H1 (cell line): ENCODE results near the gene FBXO28. TPM values are rescaled to one million over a fixed set of nuclear protein-coding genes. Genes with fewer than 3 reads are reported as not detected.

ENCODE experiments used
- CTCF ChIA-PET: fragments of 300-600 bp; sonication (Branson Sonifier 250); formaldehyde crosslinking; loops from one replicate; lab custom pipeline; 2021; ENCODE audit not compliant: partially characterized antibody; lab: Charles Lee
- POLR2A ChIA-PET: fragments of 300-600 bp; sonication (Branson Sonifier 250); formaldehyde crosslinking; loops from one replicate; lab custom pipeline; 2021; ENCODE audit warnings: inconsistent platforms; ENCODE audit not compliant: partially characterized antibody; lab: Charles Lee
- DNase-seq, 2 experiments: peaks; one replicate each; pipeline versions ENCODE4 v3.0.0 to v3.0.0-alpha.2; 2010 to 2022; ENCODE audit warnings: low spot score in 2 of 2, low read depth in 1 of 2, mixed read lengths in 1 of 2
- FAIRE-seq: peaks from 2 replicates; lab custom pipeline; 2011; peaks lifted over from hg19 to GRCh38; lab: Jason Lieb, UNC
- H2AFZ ChIP-seq: 2 replicates; pipeline ENCODE4 v1.8.1; 2012; ENCODE audit warnings: low read length, inconsistent platforms
- H2AK5ac ChIP-seq: 2 replicates; pipeline ENCODE4 v1.6.1; 2013; ENCODE audit warnings: low read depth, low read length
- H2BK120ac ChIP-seq: replicated peaks from 2 replicates; pipeline ENCODE3; 2013; ENCODE audit warnings: low read depth, low read length, inconsistent platforms
- H2BK12ac ChIP-seq: 2 replicates; pipeline ENCODE4 v1.6.1; 2013; ENCODE audit warnings: low read depth, low read length
- H2BK15ac ChIP-seq: 2 replicates; pipeline ENCODE4 v1.6.1; 2013; ENCODE audit warnings: low read length
- H2BK20ac ChIP-seq: 2 replicates; pipeline ENCODE4 v1.6.1; 2013; ENCODE audit warnings: low read length
- H2BK5ac ChIP-seq: 2 replicates; pipeline ENCODE4 v1.6.1; 2013; ENCODE audit warnings: low read depth, low read length
- H3K14ac ChIP-seq: 2 replicates; pipeline ENCODE4 v1.6.1; 2013; ENCODE audit warnings: inconsistent platforms; ENCODE audit not compliant: insufficient read length
- H3K18ac ChIP-seq: 2 replicates; pipeline ENCODE4 v1.6.1; 2013; ENCODE audit warnings: low read length; ENCODE audit errors: extremely low read depth
- H3K23ac ChIP-seq: 2 replicates; pipeline ENCODE4 v1.6.1; 2013; ENCODE audit warnings: inconsistent platforms; ENCODE audit not compliant: insufficient read length
- H3K23me2 ChIP-seq: 2 replicates; pipeline ENCODE4 v1.6.1; 2013; ENCODE audit warnings: low read depth, low read length
- H3K27ac ChIP-seq: 2 replicates; pipeline ENCODE4 v1.6.1; 2011; ENCODE audit warnings: low read depth, low read length, inconsistent platforms
- H3K27me3 ChIP-seq, 4 experiments: replicated peaks in 1 of 4; 1 replicate in 1 of 4; 2 replicates in 3 of 4; pipeline versions ENCODE4 v1.6.1 to v1.8.1; 2011 to 2013; ENCODE audit warnings: low read length in 3 of 4, mild to moderate bottlenecking in 3 of 4, inconsistent platforms in 2 of 4, mixed read lengths in 2 of 4, moderate library complexity in 1 of 4; ENCODE audit not compliant: control insufficient read depth in 3 of 4, insufficient read depth in 3 of 4; ENCODE audit errors: extremely low read depth in 1 of 4
- H3K36me3 ChIP-seq, 4 experiments: 2 replicates each; pipeline versions ENCODE4 v1.6.1 to v1.8.1; 2011 to 2013; ENCODE audit warnings: mild to moderate bottlenecking in 4 of 4, low read length in 3 of 4, moderate library complexity in 2 of 4, control low read depth in 1 of 4, inconsistent platforms in 1 of 4; ENCODE audit not compliant: insufficient read depth in 4 of 4, control insufficient read depth in 2 of 4
- H3K4ac ChIP-seq: replicated peaks from 2 replicates; pipeline ENCODE3; 2013; ENCODE audit warnings: low read length, low read depth, mixed read lengths, inconsistent platforms; ENCODE audit not compliant: insufficient read length
- H3K4me1 ChIP-seq, 4 experiments: replicated peaks in 1 of 4; 1 replicate in 1 of 4; 2 replicates in 3 of 4; pipeline versions ENCODE4 v1.6.1 to v1.8.1; 2011 to 2013; ENCODE audit warnings: low read length in 3 of 4, inconsistent platforms in 2 of 4, mixed read lengths in 1 of 4; ENCODE audit not compliant: insufficient read depth in 4 of 4, control insufficient read depth in 3 of 4
- H3K4me2 ChIP-seq, 2 experiments: 2 replicates each; pipeline versions ENCODE4 v1.6.1 to v1.8.1; 2011 to 2013; ENCODE audit warnings: low read depth in 2 of 2, low read length in 2 of 2, control low read depth in 1 of 2, inconsistent platforms in 1 of 2, mild to moderate bottlenecking in 1 of 2; ENCODE audit not compliant: insufficient read depth in 1 of 2
- H3K4me3 ChIP-seq, 4 experiments: fragments of 200-600, 300-600 bp in 1 of 4; sonication (generic), shearing (Covaris generic), sonication (Bioruptor Twin) in 1 of 4; 2 replicates each; pipeline versions ENCODE4 v1.5.1 to v1.8.1; 2011 to 2016; ENCODE audit warnings: low read length in 4 of 4, low read depth in 3 of 4, control low read depth in 2 of 4, inconsistent platforms in 2 of 4, mild to moderate bottlenecking in 2 of 4, mixed read lengths in 1 of 4, moderate library complexity in 1 of 4; ENCODE audit not compliant: insufficient read depth in 2 of 4; ENCODE audit errors: extremely low read depth in 1 of 4
- H3K56ac ChIP-seq: replicated peaks from 2 replicates; pipeline ENCODE3; 2013; ENCODE audit warnings: low read depth, mild to moderate bottlenecking, mixed read lengths, low read length, inconsistent platforms; ENCODE audit not compliant: insufficient read length
- H3K79me1 ChIP-seq: 2 replicates; pipeline ENCODE4 v1.6.1; 2013; ENCODE audit warnings: low read depth, low read length, control low read depth
- H3K79me2 ChIP-seq, 2 experiments: 2 replicates each; pipeline versions ENCODE4 v1.6.1 to v1.8.1; 2012 to 2013; ENCODE audit warnings: low read length in 2 of 2, mild to moderate bottlenecking in 2 of 2, inconsistent platforms in 1 of 2; ENCODE audit not compliant: insufficient read depth in 2 of 2, control insufficient read depth in 1 of 2
- H3K9ac ChIP-seq, 4 experiments: replicated peaks in 1 of 4; 1 replicate in 1 of 4; 2 replicates in 3 of 4; pipeline versions ENCODE4 v1.6.1 to v1.8.1; 2011 to 2013; ENCODE audit warnings: low read depth in 3 of 4, low read length in 3 of 4, control low read depth in 2 of 4, mild to moderate bottlenecking in 2 of 4, moderate library complexity in 2 of 4, inconsistent platforms in 1 of 4; ENCODE audit errors: extremely low read depth in 1 of 4
- H3K9me3 ChIP-seq, 2 experiments: 2 replicates each; pipeline versions ENCODE4 v1.6.1 to v1.8.1; 2012 to 2013; ENCODE audit warnings: mild to moderate bottlenecking in 2 of 2, moderate library complexity in 2 of 2, control low read depth in 1 of 2, inconsistent platforms in 1 of 2, low read depth in 1 of 2, low read length in 1 of 2, mixed read lengths in 1 of 2; ENCODE audit not compliant: insufficient read depth in 2 of 2
- H4K20me1 ChIP-seq, 2 experiments: replicated peaks in 1 of 2; 2 replicates each; pipeline versions ENCODE3 to v1.8.1; 2011 to 2013; ENCODE audit warnings: inconsistent platforms in 2 of 2, low read length in 2 of 2, mild to moderate bottlenecking in 1 of 2; ENCODE audit not compliant: insufficient read depth in 2 of 2, control insufficient read depth in 1 of 2
- H4K5ac ChIP-seq: 2 replicates; pipeline ENCODE4 v1.6.1; 2013; ENCODE audit warnings: low read length, low read depth, mixed read lengths, inconsistent platforms; ENCODE audit not compliant: insufficient read length
- H4K8ac ChIP-seq: 2 replicates; pipeline ENCODE4 v1.8.0; 2013; ENCODE audit warnings: mild to moderate bottlenecking, moderate library complexity, low read length, inconsistent platforms; ENCODE audit not compliant: insufficient read depth; ENCODE audit errors: extremely low read depth
- H4K91ac ChIP-seq: replicated peaks from 2 replicates; pipeline ENCODE3; 2013; ENCODE audit warnings: low read length, mixed read lengths, inconsistent platforms; ENCODE audit not compliant: insufficient read length
- ATF2 ChIP-seq: IDR thresholded peaks from 2 replicates; pipeline ENCODE4 v1.6.1; 2012; ENCODE audit warnings: low read length, inconsistent platforms
- BACH1 ChIP-seq: IDR thresholded peaks from 2 replicates; pipeline ENCODE4 v1.6.1; 2012; ENCODE audit warnings: low read length, improper control_type of control experiment
- CREB1 ChIP-seq: IDR thresholded peaks from 2 replicates; pipeline ENCODE4 v1.6.1; 2012; ENCODE audit warnings: inconsistent platforms
- GABPA ChIP-seq: IDR thresholded peaks from 2 replicates; pipeline ENCODE4 v1.6.1; 2011; ENCODE audit warnings: mild to moderate bottlenecking, low read length, moderate library complexity, borderline replicate concordance; ENCODE audit not compliant: insufficient read depth
- GTF2F1 ChIP-seq: IDR thresholded peaks from 2 replicates; pipeline ENCODE4 v1.6.1; 2012; ENCODE audit warnings: low read depth, low read length, improper control_type of control experiment, borderline replicate concordance
- KDM5A ChIP-seq: fragments of 200-600 bp; IDR thresholded peaks from 2 replicates; pipeline ENCODE4 v1.7.1; 2012; ENCODE audit warnings: mild to moderate bottlenecking, low read length, inconsistent platforms, mixed read lengths
- NRF1 ChIP-seq: IDR thresholded peaks from 2 replicates; pipeline ENCODE4 v1.6.1; 2011; ENCODE audit warnings: mild to moderate bottlenecking, low read depth, low read length, improper control_type of control experiment
- POU5F1 ChIP-seq: IDR thresholded peaks from 2 replicates; pipeline ENCODE4 v1.6.1; 2011; ENCODE audit warnings: low read depth, mild to moderate bottlenecking, low read length, moderate library complexity
- RNF2 ChIP-seq: fragments of 200-900, 300-1000 bp; sonication (generic); IDR thresholded peaks from 2 replicates; pipeline ENCODE4 v1.7.1; 2016; ENCODE audit warnings: borderline replicate concordance, low read depth, mild to moderate bottlenecking, antibody characterized with exemption, low read length; ENCODE audit not compliant: poor library complexity, severe bottlenecking; ENCODE audit errors: missing control alignments
- SP2 ChIP-seq: IDR thresholded peaks from 2 replicates; pipeline ENCODE4 v1.6.1; 2012; ENCODE audit warnings: mild to moderate bottlenecking, low read length, inconsistent platforms
- USF2 ChIP-seq: IDR thresholded peaks from 2 replicates; pipeline ENCODE4 v1.6.1; 2011; ENCODE audit warnings: low read length, improper control_type of control experiment
- polyA plus RNA-seq, 7 experiments: library from polyadenylated mRNA; depleted of rRNA in 3 of 7; stranded (reverse) in 5 of 7; unstranded in 2 of 7; fragments of >200 nt in 5 of 7; fragments of 200-250 nt in 2 of 7; gene quantifications; 1 replicate in 5 of 7; 2 replicates in 1 of 7; 4 replicates in 1 of 7; pipeline versions ENCODE4 v1.2.1 to v1.2.3, GENCODE V29; 2011 to 2013; ENCODE audit warnings: missing spikeins in 2 of 7, mixed read lengths in 2 of 7
- total RNA-seq: library from RNA; stranded (reverse); fragmentation: NEBNext Ultra II Directional; extraction: Animal tissue kit (Norgen Biotek cat#: 25700); gene quantifications from 2 replicates; pipeline ENCODE4 v1.2.1, GENCODE V29; 2021

The FBXO28 gene
- total and polyA plus RNA-seq, 2 of the 8 experiments (the other 6 are each of a cell fraction or from before 2014, with no cell fraction given) = 10.3 to 42.5 TPM

GRCh38 chr1:224107282-224107625, 6.7 kb upstream of the FBXO28 start (continued):
- TF ChIP-seq KDM5A = no peak

GRCh38 chr1:224108991-224109390, 4.9 kb upstream of the FBXO28 start:
- Histone ChIP-seq H3K9me3 (no peaks in the 10 kb centered on the region), H3K56ac (no peak overlapping the region), H2BK120ac (no peak overlapping the region), H3K4me2 (no peak overlapping the region), H2AFZ (no peak overlapping the region), H2BK12ac (no peak overlapping the region), H2AK5ac (no peak overlapping the region), H3K4ac (no peak overlapping the region), H2BK5ac (no peak overlapping the region), H3K36me3 (no peaks in the 10 kb centered on the region), H3K18ac (no peak overlapping the region), H3K23ac (no peak overlapping the region), H3K79me2 (no peaks in the 10 kb centered on the region), H4K5ac (no peak overlapping the region), H4K20me1 (no peaks in the 10 kb centered on the region), H3K4me3 (no peak overlapping the region), H3K79me1 (no peaks in the 10 kb centered on the region)
- no peak for FAIRE-seq
- CTCF ChIA-PET = interaction anchor here (1.6 to 2.0 kb wide), 2 partner anchors 20 to 58 kb away, joined by 3 to 6 read pairs; no protein-coding TSS in a partner anchor
- no peak for TF ChIP-seq BACH1
- no peak for TF ChIP-seq GABPA
- no peak for TF ChIP-seq NRF1
- no peak for TF ChIP-seq CREB1
- TF ChIP-seq POU5F1 = no peak
- TF ChIP-seq GTF2F1 = no peak
- TF ChIP-seq USF2 = no peak
- no peak for TF ChIP-seq SP2
- TF ChIP-seq ATF2 = no peak
- TF ChIP-seq RNF2 = no peak
- TF ChIP-seq, all 59 proteins: peak for 0
- Histone ChIP-seq H4K91ac (no peak overlapping the region), H2BK15ac (no peak overlapping the region), H3K4me1 (peaks cover 0 to 4% (median 2%) of the 10 kb centered on the region in 4 experiments; a peak in 1 of 7 replicates), H3K14ac (no peak overlapping the region), H4K8ac (no peak overlapping the region), H2BK20ac (no peak overlapping the region), H3K23me2 (no peaks in the 10 kb centered on the region), H3K27ac (no peak overlapping the region), H3K9ac (no peak overlapping the region), H3K27me3 (no peaks in the 10 kb centered on the region)
- POLR2A ChIA-PET = no interaction called here
- DNase-seq = no peak
